Thyroid gland (tissue), 4 donors: Measurements from ENCODE around the gene ZNF862. TPM values are rescaled to one million over a fixed set of nuclear protein-coding genes. Genes with fewer than 3 reads are reported as not detected.

Source experiments
- DNase-seq, 2 donors: peaks; one replicate each; pipeline ENCODE4 v3.0.0-alpha.2; 2019
- H3K27ac ChIP-seq, 3 donors: fragments of 200-600 bp; sonication (generic); 1 replicate in 2 of 3; 2 replicates in 1 of 3; pipeline ENCODE4 v1.5.1; 2016 to 2019; ENCODE audit warnings: mild to moderate bottlenecking in 1 of 3, moderate library complexity in 1 of 3
- H3K27me3 ChIP-seq: fragments of 200-600 bp; sonication (generic); one replicate; pipeline ENCODE4 v1.5.1; 2019
- H3K36me3 ChIP-seq, 2 donors: fragments of 200-600 bp; sonication (generic); one replicate each; pipeline ENCODE4 v1.5.1; 2016 to 2019
- H3K4me1 ChIP-seq, 2 donors: fragments of 200-600 bp; sonication (generic); one replicate each; pipeline ENCODE4 v1.5.1; 2017 to 2019
- H3K4me3 ChIP-seq, 3 donors: fragments of 200-600 bp; sonication (generic); replicated peaks in 1 of 3; 1 replicate in 2 of 3; 2 replicates in 1 of 3; pipeline ENCODE4 v1.5.1; 2016; ENCODE audit warnings: mild to moderate bottlenecking in 1 of 3
- H3K9me3 ChIP-seq: fragments of 200-600 bp; sonication (generic); one replicate; pipeline ENCODE4 v1.5.1; 2017
- POLR2A ChIP-seq, 2 donors: fragments of 450-650 bp; IDR thresholded peaks; one replicate each; pipeline ENCODE4 v1.6.1; 2017; ENCODE audit warnings: antibody characterized with exemption in 2 of 2, mild to moderate bottlenecking in 2 of 2, moderate library complexity in 1 of 2
- WGBS, 2 donors: methylation state at CpG; one replicate each; pipeline ENCODE4 v1.1.5; 2017; 5-methylcytosine and 5-hydroxymethylcytosine counted together
- intact Hi-C: fragments of 100-400 bp; cut with DNase I; formaldehyde crosslinking; loops from one replicate; pipeline ENCODE4 v1.15.1; 2023
- total RNA-seq, 4 donors: library from RNA; depleted of rRNA; stranded (reverse); fragments of >200 nt; gene quantifications; one replicate each; pipeline ENCODE4 v1.2.3, GENCODE V29; 2016
- TF ChIP-seq, protein P1 (sequence below), 6 experiments: fragments of 200-600 bp in 3 of 6; fragments of 450-650 bp in 3 of 6; sonication (generic) in 3 of 6; IDR thresholded peaks; one replicate each; pipeline ENCODE4 v1.5.1; 2016 to 2019; ENCODE audit warnings: antibody characterized with exemption in 6 of 6, mild to moderate bottlenecking in 2 of 6, inconsistent platforms in 1 of 6, moderate library complexity in 1 of 6

The ZNF862 gene
- total RNA-seq, 4 donors from 2014 or later = 23.6 to 53.7 (median 39.3) TPM

DNA sequence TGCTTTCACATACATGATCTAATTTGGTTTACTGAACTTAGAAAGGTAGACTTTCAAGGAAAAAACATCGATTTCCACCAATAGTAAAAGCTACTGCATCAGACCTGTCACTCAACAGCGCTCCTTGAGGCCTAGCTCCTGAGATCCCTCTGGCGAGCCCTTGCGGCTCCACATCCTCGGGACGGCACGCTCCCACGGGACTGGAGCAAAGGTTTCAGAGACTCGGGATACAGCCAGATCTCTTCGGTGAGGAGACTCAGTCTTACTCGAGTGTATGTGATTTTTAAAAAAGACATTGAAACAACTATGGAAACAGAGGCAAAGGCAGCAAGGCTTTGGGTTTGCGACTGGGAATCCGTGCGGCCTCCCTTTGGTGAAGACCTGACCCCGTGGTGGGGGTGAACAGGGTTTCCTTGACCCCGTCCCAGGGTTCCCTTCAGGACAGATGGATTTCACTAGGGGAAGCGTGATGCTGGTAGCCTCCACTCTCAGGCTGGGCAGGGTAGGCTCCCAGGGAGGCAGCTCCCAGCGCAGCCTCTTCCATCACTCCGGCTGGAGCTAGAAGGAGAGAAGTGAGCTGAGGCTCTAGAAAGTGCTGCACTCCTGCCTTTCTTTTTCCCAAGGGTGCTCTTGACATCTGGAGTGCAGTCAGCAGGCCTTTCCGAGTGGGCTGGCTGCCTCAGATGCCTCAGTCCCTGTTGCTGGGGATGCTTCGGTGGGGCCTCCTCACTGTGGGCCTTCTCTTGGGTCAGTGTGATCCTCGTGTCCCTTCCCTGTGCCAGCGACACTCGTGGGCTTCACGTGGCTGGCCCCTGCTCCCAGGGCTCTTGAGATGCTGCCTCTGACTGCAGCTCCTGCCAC lies 29.8 kb downstream of the ZNF862 start:
- WGBS, 2 donors = 77 to 86% methylated on average over 19 to 24 of the region's 25 CpGs
- intact Hi-C loops = no loop called here
- H3K36me3 ChIP-seq = peaks cover 10 to 18% of the 10 kb centered on the region in 2 donors

DNA sequence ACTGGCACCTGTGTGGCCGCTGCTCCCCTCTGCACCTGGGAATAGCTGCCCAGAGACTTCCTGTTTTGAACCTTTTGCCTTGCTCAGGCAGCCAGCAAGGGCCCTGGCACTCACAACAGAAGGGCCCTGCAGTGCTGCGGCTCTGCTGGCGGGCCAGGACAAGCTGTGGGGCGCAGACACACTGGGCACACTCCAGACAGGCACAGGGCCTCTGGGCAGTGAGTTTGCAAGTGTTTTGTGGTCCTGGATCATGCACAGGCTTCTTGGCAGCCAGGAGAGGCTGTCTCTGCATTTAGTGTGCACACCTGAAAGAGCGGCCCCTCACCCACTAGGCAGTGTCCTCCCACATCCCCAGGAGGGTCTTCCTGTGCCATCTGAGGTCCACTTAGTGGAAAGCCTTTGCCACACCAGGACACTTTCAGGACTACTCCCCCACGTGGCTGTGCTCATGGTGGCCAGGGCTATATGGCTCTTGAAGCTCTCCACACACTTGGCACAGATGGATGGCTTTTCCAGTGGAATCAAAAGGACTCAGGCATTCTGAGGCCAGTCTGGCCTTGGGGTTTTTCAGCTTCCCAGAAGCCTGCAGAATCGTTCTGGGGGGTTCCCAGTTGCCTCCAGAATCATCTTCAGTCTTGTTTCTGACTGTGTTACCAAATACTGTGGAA lies 30.6 kb downstream of the ZNF862 start:
- Histone ChIP-seq H3K36me3 (peaks cover 5 to 18% of the 10 kb centered on the region in 2 donors), H3K27ac (peak overlapping the region; percentile 66 to 77 (median 74)), H3K4me3 (no peak overlapping the region), H3K9me3 (no peaks in the 10 kb centered on the region), H3K27me3 (no peaks in the 10 kb centered on the region), H3K4me1 (peaks cover 10 to 36% of the 10 kb centered on the region in 2 donors)
- intact Hi-C loops = no loop called here
- 24 to 44% methylated on average over 3 to 5 of the region's 7 CpGs for WGBS, 2 donors
- TF ChIP-seq POLR2A (IDR thresholded peaks at IDR 0.05) = no peak
- TF ChIP-seq, protein P1, sequence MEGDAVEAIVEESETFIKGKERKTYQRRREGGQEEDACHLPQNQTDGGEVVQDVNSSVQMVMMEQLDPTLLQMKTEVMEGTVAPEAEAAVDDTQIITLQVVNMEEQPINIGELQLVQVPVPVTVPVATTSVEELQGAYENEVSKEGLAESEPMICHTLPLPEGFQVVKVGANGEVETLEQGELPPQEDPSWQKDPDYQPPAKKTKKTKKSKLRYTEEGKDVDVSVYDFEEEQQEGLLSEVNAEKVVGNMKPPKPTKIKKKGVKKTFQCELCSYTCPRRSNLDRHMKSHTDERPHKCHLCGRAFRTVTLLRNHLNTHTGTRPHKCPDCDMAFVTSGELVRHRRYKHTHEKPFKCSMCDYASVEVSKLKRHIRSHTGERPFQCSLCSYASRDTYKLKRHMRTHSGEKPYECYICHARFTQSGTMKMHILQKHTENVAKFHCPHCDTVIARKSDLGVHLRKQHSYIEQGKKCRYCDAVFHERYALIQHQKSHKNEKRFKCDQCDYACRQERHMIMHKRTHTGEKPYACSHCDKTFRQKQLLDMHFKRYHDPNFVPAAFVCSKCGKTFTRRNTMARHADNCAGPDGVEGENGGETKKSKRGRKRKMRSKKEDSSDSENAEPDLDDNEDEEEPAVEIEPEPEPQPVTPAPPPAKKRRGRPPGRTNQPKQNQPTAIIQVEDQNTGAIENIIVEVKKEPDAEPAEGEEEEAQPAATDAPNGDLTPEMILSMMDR (IDR thresholded peaks at IDR 0.05) = peak in 1 of 6 experiments; percentile 31
- DNase-seq = peak; percentile 68 to 86

More for the DNA sequence above, 29.8 kb downstream of the ZNF862 start:
- no peak overlapping the region for H3K4me3 ChIP-seq
- H3K27ac ChIP-seq = peak overlapping the region; percentile 66 to 74 (median 72)
- DNase-seq = peak in 1 of 2 donors; percentile 49
- H3K4me1 ChIP-seq = peaks cover 9 to 42% of the 10 kb centered on the region in 2 donors
- no peaks in the 10 kb centered on the region for H3K9me3 ChIP-seq
- TF ChIP-seq, protein P1 (IDR thresholded peaks at IDR 0.05) = no peak
- no peak for TF ChIP-seq POLR2A (IDR thresholded peaks at IDR 0.05)
- no peaks in the 10 kb centered on the region for H3K27me3 ChIP-seq

DNA sequence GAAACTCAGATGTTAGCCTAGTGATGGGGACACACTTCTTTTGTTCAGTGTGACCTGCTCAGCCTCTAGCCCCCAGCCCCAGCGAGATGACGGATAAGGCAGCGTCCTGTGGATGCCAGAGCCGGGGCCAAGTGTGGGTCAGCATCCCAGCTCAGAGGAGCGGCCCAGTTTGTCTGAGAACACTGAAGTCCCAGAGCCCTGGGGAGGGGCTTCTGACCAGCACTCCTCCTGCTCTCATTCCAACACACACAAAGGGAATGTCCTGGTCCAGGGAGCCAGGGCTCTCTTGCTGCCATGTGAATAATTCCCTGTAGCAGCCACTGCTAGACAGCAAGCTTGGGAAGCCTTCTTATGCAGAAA lies 31.1 kb downstream of the ZNF862 start:
- intact Hi-C loops = no loop called here
- DNase-seq = no peak
- peaks cover 11 to 40% of the 10 kb centered on the region in 2 donors for H3K4me1 ChIP-seq
- 82% methylated on average over 5 of the region's 5 CpGs; no CpG with 5 or more reads in 1 of the 2 donors for WGBS, 2 donors
- H3K27ac ChIP-seq = peak overlapping the region; percentile 66 to 77 (median 74)
- no peaks in the 10 kb centered on the region for H3K27me3 ChIP-seq
- no peaks in the 10 kb centered on the region for H3K9me3 ChIP-seq
- H3K4me3 ChIP-seq = no peak overlapping the region
- peaks cover 0 to 13% of the 10 kb centered on the region in 2 donors for H3K36me3 ChIP-seq
- TF ChIP-seq, protein P1 (IDR thresholded peaks at IDR 0.05) = no peak
- TF ChIP-seq POLR2A (IDR thresholded peaks at IDR 0.05) = no peak

DNA sequence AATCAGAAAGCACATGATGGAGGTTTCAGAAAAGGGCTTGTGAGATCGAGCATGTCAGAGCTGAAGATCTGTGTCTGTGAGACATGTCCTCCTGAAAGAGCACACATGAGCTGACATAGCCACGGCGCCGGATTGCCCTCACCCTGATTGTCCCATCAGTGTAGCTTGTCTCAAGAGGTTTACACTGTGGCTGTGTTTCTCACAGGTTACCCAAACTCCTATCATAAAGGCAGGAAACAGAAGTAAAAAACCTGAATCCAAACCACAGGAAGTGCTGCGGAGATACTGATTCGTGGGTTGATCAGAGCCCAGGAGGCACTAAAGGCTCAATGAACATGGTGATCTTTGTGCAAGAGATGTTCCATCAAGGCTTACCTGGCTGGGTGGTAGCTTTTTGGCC lies 31.7 kb downstream of the ZNF862 start:
- H3K36me3 ChIP-seq = peaks cover 0 to 7% of the 10 kb centered on the region in 2 donors
- TF ChIP-seq POLR2A (IDR thresholded peaks at IDR 0.05) = no peak
- TF ChIP-seq, protein P1 (IDR thresholded peaks at IDR 0.05) = no peak
- peak overlapping the region; percentile 66 to 77 (median 74) for H3K27ac ChIP-seq
- intact Hi-C loops = no loop called here
- no peaks in the 10 kb centered on the region for H3K27me3 ChIP-seq
- WGBS, 2 donors = 72 to 89% methylated on average over 6 of the region's 6 CpGs
- DNase-seq = no peak
- H3K4me1 ChIP-seq = peaks cover 16 to 44% of the 10 kb centered on the region in 2 donors
- H3K4me3 ChIP-seq = no peak overlapping the region
- H3K9me3 ChIP-seq = no peaks in the 10 kb centered on the region
